NT2/D1 (cell line): ENCODE measurements around the gene RAE1.

Experiments used
- SUZ12 ChIP-seq: IDR thresholded peaks from 2 replicates; pipeline ENCODE4 v1.6.1; 2011; ENCODE audit not compliant: insufficient read length, insufficient read depth; ENCODE audit errors: extremely low read depth
- YY1 ChIP-seq: IDR thresholded peaks from 2 replicates; pipeline ENCODE4 v1.6.1; 2011; ENCODE audit not compliant: insufficient read length, insufficient read depth
- ZNF274 ChIP-seq: IDR thresholded peaks from 2 replicates; pipeline ENCODE4 v1.6.1; 2011; ENCODE audit warnings: mild to moderate bottlenecking, low read depth, low read length

- no peak for TF ChIP-seq SUZ12
- no peak for TF ChIP-seq YY1
- TF ChIP-seq ZNF274, result no peak
These were observed 37.8 kb upstream of the RAE1 start for GRCh38 chr20:57313230-57313629.
